ENCODE results near the gene CSNK2A3.

DNA sequence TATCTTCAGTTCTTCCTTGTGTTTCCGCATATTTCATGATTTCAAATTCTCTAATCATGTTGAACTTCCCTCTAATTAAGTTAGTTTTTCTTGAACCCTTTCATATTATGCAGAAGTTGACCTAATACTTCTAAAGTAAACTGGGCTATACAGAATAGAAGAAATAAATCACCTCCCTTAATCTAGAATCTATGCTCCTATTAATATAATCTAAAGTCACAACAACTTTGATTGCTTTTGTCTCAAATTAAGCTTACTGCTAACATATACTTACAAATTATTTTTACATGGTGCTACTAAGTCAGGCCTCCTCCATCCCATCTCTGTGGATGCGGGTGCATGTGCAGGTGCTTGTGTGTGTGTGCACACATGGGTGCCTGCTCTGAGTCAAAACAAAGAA lies 27.3 kb upstream of the CSNK2A3 start:
- no peak for TF ChIP-seq EZH2 (IDR thresholded peaks at IDR 0.05; ENCODE audit: low read depth)
- TF ChIP-seq, protein P1, sequence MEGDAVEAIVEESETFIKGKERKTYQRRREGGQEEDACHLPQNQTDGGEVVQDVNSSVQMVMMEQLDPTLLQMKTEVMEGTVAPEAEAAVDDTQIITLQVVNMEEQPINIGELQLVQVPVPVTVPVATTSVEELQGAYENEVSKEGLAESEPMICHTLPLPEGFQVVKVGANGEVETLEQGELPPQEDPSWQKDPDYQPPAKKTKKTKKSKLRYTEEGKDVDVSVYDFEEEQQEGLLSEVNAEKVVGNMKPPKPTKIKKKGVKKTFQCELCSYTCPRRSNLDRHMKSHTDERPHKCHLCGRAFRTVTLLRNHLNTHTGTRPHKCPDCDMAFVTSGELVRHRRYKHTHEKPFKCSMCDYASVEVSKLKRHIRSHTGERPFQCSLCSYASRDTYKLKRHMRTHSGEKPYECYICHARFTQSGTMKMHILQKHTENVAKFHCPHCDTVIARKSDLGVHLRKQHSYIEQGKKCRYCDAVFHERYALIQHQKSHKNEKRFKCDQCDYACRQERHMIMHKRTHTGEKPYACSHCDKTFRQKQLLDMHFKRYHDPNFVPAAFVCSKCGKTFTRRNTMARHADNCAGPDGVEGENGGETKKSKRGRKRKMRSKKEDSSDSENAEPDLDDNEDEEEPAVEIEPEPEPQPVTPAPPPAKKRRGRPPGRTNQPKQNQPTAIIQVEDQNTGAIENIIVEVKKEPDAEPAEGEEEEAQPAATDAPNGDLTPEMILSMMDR (conservative IDR thresholded peaks at IDR 0.05) = no peak

Data from PC-9 (cell line).